ENCODE measurements around the gene HS6ST3.

GRCh38 chr13:96726651-96727050, 636.7 kb downstream of the HS6ST3 start:
- TF ChIP-seq POLR2A (IDR thresholded peaks at IDR 0.05; ENCODE audit: low read length) (no peak), GATA1 (IDR thresholded peaks at IDR 0.05; ENCODE audit: low read depth, low read length) (no peak)
